ENCODE data around the gene GAL.

Gene GAL

DNA sequence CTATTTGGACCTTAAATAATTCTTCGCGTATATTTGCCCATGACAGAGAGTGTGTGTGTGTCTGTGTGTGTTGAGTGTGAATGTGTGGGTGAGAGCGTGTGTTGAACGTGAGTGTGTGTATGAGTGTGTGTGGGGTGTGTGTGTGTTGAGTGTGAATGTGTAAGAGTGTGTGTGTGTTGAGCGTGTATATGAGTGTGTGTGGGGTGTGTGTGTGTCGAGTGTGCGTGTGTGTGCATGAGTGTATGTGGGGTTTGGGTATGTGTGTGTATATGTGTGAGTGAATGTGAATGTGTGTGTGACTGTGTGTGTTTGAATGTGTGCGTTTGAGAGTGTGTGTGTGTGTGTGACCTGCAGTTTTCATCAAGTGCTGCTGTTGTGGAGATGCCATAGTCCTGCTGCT is 26.8 kb downstream of the GAL start:
- Histone ChIP-seq H3K4me3 (no peak overlapping the region), H3K27ac (no peak overlapping the region)
- no peak for DNase-seq (ENCODE audit: low spot score)
- TF ChIP-seq, protein P1, sequence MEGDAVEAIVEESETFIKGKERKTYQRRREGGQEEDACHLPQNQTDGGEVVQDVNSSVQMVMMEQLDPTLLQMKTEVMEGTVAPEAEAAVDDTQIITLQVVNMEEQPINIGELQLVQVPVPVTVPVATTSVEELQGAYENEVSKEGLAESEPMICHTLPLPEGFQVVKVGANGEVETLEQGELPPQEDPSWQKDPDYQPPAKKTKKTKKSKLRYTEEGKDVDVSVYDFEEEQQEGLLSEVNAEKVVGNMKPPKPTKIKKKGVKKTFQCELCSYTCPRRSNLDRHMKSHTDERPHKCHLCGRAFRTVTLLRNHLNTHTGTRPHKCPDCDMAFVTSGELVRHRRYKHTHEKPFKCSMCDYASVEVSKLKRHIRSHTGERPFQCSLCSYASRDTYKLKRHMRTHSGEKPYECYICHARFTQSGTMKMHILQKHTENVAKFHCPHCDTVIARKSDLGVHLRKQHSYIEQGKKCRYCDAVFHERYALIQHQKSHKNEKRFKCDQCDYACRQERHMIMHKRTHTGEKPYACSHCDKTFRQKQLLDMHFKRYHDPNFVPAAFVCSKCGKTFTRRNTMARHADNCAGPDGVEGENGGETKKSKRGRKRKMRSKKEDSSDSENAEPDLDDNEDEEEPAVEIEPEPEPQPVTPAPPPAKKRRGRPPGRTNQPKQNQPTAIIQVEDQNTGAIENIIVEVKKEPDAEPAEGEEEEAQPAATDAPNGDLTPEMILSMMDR (IDR thresholded peaks at IDR 0.05) = no peak

DNA sequence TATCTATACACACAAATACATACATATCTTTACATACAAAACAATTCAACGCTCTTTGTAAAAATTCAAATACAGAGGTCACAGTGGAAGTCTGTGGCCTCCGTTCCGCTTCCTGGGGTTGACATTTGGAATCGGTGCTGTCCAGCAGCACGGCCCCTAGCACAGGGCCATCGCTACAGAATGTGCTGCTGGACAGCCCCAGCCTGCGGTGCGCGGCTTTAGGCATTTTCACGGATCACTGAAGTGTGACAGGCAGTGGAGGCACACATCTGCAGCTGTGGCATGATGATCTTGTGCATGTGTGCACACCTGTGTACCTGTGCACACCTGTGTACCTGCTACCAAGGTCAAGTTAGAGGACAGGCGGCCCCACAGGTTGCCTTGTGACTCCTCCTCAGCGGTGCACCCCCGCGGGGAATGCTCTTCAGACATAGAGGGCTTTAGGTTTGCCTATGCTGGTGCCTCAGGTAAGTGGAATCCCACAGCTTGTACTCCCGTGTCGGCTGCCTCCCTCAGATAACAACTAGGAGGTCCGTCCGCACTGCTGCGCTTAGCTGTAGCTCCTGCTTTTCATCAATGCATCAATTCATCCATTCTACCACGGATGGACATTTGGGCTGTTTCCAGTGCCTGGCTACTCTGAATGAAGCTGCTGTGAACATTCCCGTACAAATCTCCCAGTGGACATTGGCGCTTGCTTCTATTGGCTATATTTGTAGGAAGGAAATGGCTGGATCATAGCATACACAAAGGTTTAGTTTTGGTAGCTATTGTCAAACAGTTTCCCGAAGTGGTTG is 29.9 kb downstream of the GAL start:
- DNase-seq (ENCODE audit: low spot score) = no peak
- Histone ChIP-seq H3K4me3 (no peak overlapping the region), H3K27ac (no peak overlapping the region)
- TF ChIP-seq, protein P1 (IDR thresholded peaks at IDR 0.05) = no peak

DNA sequence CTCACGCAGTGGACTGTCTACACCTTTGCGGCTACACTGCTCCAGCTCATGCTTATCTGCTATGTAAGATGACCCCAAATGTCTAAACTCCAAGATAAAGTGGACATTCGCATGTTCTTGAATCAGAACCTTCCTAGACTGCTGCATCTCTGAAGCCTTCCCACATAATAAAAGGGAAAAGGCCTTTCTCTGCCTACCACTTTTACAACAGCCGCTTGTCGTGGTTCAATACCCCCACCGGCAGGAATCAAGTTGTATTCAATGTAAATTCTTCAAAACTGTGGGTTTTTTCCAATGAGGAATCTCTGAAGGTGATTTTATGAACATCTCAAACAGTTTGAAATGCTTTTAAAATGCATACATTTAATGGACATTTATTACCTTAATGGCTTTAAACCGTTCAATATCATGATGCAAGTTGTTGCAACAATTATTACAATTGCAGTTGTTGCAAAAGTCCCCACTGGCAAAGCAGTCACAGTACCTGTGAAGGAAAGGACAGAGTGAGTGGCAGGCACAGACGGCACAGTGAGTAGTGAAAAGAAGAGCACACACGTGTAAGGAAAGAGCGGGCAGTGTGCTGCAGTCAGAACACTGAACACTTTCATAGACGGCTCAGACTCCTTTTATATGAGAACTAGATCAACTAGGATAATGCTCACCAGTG is 31.2 kb downstream of the GAL start:
- H3K27ac ChIP-seq = no peak overlapping the region
- TF ChIP-seq, protein P1 (IDR thresholded peaks at IDR 0.05) = no peak
- DNase-seq (ENCODE audit: low spot score) = no peak
- no peak overlapping the region for H3K4me3 ChIP-seq

DNA sequence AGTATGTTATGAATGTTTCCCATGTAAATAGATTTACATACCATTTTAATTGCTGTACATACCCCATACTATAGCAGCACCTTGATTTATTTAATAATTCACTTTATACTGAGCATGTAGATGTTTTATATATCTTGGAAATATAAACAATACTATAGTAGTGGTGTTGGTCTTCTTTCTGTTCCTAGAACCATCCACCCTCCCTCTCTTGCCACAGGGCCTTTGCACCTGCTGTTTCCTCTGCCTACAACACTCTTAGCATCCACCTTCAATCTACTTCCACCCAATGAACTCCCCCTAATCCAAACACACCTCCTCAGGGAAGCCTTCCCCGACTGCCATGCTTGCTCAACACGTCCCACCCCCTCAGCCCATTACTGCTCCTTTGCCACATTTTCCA is 36.7 kb downstream of the GAL start:
- no peak overlapping the region for H3K27ac ChIP-seq
- TF ChIP-seq, protein P1 (IDR thresholded peaks at IDR 0.05) = no peak
- DNase-seq (ENCODE audit: low spot score) = no peak
- no peak overlapping the region for H3K4me3 ChIP-seq

DNA sequence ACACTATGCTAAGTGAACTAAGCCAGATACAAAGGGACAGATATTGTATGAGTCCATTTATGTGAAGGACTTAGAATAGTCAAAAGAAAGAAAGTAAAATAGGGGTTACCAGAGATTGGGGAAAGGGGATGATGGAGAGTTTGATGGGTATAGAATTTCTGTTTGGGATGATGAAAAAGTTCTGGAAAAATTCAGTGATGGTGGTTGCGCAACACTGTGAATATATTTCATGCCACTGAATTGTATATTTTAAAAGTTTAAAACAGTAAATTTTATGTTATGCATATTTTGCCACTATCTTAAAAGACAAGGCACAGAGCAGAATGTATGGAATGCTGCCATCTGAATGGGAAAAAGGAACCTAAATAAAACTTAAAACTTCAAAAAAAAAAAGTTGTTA is 37.8 kb downstream of the GAL start:
- Histone ChIP-seq H3K4me3 (no peak overlapping the region), H3K27ac (no peak overlapping the region)
- TF ChIP-seq, protein P1 (IDR thresholded peaks at IDR 0.05) = no peak
- no peak for DNase-seq (ENCODE audit: low spot score)

DNA sequence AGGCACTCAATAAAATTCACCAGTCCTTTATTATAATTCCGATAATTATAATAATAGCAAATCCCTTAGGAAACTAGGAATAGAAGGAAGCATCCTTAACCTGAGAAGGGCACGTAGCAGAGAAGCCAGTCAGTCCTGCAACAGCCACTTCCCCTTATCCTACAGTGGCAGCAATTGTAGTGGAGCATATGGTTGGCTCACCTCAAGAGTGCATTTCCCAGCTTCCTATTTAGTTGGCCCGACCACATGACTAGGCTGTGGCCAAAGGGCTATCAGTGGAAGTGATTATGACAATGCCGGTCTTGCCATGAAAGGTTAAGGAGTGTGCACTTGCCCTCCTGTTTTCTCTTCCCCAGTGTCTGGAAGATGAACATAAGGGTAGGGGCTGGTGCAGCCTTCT is 39.9 kb downstream of the GAL start:
- TF ChIP-seq, protein P1 (IDR thresholded peaks at IDR 0.05) = no peak

DNA sequence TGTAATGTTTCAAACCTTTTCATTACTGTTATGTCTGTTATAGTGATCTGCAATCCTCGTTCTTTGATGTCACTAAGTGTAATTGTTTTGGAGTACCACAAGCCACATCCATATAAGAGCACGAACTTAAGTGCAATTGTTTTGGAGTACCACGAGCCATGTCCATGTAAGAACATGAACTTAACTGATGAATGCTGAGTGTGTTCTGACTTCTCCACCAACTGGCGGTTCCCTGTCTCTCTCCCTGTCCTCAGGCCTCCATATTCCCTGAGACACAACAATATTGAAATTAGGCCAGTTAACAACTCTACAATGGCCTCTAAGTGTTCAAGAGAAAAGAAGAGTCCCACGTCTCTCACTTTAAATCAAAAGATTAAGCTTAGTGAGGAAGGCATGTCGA is 43.4 kb downstream of the GAL start:
- no peak overlapping the region for H3K4me3 ChIP-seq
- TF ChIP-seq, protein P1 (IDR thresholded peaks at IDR 0.05) = no peak
- no peak for DNase-seq (ENCODE audit: low spot score)
- H3K27ac ChIP-seq = no peak overlapping the region

More for the DNA sequence above, 39.9 kb downstream of the GAL start:
- no peak overlapping the region for H3K27ac ChIP-seq
- peak; percentile 36 for DNase-seq (ENCODE audit: low spot score)
- H3K4me3 ChIP-seq = no peak overlapping the region

Data from coronary artery (tissue), 2 donors.